ENCODE measurements around the gene TSPOAP1.

- TF ChIP-seq, protein P1, sequence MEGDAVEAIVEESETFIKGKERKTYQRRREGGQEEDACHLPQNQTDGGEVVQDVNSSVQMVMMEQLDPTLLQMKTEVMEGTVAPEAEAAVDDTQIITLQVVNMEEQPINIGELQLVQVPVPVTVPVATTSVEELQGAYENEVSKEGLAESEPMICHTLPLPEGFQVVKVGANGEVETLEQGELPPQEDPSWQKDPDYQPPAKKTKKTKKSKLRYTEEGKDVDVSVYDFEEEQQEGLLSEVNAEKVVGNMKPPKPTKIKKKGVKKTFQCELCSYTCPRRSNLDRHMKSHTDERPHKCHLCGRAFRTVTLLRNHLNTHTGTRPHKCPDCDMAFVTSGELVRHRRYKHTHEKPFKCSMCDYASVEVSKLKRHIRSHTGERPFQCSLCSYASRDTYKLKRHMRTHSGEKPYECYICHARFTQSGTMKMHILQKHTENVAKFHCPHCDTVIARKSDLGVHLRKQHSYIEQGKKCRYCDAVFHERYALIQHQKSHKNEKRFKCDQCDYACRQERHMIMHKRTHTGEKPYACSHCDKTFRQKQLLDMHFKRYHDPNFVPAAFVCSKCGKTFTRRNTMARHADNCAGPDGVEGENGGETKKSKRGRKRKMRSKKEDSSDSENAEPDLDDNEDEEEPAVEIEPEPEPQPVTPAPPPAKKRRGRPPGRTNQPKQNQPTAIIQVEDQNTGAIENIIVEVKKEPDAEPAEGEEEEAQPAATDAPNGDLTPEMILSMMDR (IDR thresholded peaks at IDR 0.05), result no peak
- TF ChIP-seq JUNB (IDR thresholded peaks at IDR 0.05) (no peak), FOSL2 (IDR thresholded peaks at IDR 0.05) (no peak), FOSL2 (CRISPR knock-in tag; IDR thresholded peaks at IDR 0.05) (no peak), SREBF2 (IDR thresholded peaks at IDR 0.05) (no peak), RAD21 (conservative IDR thresholded peaks at IDR 0.05 in 1 of 2, IDR thresholded peaks at IDR 0.05 in 1 of 2) (no peak), ZFP36 (IDR thresholded peaks at IDR 0.05; ENCODE audit: borderline replicate concordance, partially characterized antibody) (no peak), BHLHE40 (IDR thresholded peaks at IDR 0.05; ENCODE audit: low read depth, low read length) (no peak), POLR2A (IDR thresholded peaks at IDR 0.05; ENCODE audit: low read length) (no peak), PBX3 (IDR thresholded peaks at IDR 0.05) (no peak), REST (IDR thresholded peaks at IDR 0.05) (no peak), GATA3 (IDR thresholded peaks at IDR 0.05; ENCODE audit: borderline replicate concordance) (no peak)
- TF ChIP-seq, protein P2, sequence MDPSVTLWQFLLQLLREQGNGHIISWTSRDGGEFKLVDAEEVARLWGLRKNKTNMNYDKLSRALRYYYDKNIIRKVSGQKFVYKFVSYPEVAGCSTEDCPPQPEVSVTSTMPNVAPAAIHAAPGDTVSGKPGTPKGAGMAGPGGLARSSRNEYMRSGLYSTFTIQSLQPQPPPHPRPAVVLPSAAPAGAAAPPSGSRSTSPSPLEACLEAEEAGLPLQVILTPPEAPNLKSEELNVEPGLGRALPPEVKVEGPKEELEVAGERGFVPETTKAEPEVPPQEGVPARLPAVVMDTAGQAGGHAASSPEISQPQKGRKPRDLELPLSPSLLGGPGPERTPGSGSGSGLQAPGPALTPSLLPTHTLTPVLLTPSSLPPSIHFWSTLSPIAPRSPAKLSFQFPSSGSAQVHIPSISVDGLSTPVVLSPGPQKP (IDR thresholded peaks at IDR 0.05; ENCODE audit: low read depth, low read length), result no peak
These were observed 64.8 kb downstream of the TSPOAP1 start for GRCh38 chr17:58263773-58264172.
